SK-MEL-5 (cell line): ENCODE measurements around the gene NCDN. TPM values are rescaled to one million over a fixed set of nuclear protein-coding genes. Genes with fewer than 3 reads are reported as not detected.
"Not testable (repeated sequence)": the region's sequence is repeated elsewhere in the genome, so short reads cannot be mapped to it uniquely, and the experiment has no call there.

Experiments used
- DNase-seq: peaks from one replicate; pipeline ENCODE4 v3.0.0-alpha.2; 2016; ENCODE audit warnings: low read depth, low spot score
- in situ Hi-C: cut with HindIII; loops from 2 replicates; pipeline ENCODE4 v1.10.0; 2016; ENCODE audit warnings: low sequenced_read_pairs, high pct_unique_total_duplicates, low pct_unique_long_range_greater_than_20kb
- total RNA-seq: library from RNA; depleted of rRNA; stranded (reverse); fragments of >200 nt; shearing (Covaris generic); gene quantifications from 2 replicates; pipeline ENCODE4 v1.2.3, GENCODE V29; 2014

The NCDN gene
- total RNA-seq, 1 experiment from 2014 or later: 13.4 TPM

DNA sequence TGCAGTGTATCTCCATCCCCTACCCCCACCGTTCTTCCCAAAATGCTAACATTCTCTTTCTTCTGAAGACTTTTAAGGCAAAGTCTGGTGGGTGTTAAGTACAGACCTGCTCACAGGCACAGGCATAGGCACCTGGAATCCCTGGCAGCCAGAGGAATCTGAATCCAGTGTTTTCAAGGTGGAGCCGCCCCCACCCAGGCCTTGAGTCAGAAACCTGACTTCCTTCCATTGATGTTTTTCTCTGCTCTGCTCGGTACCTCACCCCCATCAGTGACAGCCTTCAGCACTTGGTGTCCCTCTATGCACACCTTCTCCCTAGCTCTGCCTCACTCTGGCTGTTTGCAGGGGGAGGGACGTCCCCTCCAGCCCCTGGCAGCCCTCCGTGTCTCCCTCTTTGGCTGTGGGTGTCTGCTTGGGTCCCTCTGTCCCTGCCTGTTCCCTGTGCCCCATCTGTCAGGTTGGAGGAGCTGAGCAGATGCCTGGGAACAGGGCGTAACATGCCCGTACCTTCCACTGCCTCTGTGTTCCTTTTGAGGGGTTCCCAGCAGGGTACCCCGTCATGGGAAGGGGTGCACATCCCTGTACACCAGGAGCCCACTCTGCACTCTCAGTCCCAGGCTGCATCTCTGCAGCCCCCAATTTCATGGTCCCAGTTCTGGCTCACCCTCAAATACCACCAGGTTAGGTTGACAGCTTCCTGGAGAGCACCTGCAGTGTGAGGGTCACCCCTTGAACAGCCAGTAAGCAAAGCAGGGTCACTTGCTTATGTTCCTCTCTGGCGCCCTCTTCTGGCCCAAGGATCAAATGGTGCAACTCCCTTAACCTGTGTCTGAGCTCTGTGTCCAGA lies 6.7 kb downstream of the NCDN start:
- in situ Hi-C loops: no loop called here
- peak; percentile 79 for DNase-seq

DNA sequence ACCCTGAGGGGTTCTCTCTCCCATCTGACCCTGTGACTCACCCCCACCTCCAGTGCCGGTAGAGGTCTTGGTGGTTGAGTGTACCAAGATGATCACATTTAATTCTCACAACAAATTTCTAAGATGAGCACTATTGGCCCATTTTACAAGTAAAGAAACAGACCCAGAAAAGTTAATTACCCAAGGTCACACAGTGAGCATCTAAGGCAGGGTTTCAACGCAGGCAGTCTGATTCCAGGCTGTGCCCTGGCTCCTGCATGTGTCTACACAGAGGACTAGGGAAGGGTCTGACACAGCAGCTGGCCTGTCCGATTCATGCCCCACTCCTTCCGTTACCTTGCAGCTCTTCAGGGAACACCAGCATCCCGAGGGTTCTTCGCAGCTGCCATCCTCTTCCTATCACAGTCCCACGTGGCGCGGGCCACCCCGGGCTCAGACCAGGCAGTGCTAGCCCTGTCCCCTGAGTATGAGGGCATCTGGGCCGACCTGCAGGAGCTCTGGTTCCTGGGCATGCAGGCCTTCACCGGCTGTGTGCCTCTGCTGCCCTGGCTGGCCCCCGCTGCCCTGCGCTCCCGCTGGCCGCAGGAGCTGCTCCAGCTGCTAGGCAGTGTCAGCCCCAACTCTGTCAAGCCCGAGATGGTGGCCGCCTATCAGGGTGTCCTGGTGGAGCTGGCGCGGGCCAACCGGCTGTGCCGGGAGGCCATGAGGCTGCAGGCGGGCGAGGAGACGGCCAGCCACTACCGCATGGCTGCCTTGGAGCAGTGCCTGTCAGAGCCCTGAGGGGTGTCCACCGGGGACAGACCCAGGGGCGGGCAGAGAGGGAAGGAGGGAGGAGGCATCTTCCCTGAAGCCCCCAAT lies 7.5 kb downstream of the NCDN start:
- DNase-seq: no peak

DNA sequence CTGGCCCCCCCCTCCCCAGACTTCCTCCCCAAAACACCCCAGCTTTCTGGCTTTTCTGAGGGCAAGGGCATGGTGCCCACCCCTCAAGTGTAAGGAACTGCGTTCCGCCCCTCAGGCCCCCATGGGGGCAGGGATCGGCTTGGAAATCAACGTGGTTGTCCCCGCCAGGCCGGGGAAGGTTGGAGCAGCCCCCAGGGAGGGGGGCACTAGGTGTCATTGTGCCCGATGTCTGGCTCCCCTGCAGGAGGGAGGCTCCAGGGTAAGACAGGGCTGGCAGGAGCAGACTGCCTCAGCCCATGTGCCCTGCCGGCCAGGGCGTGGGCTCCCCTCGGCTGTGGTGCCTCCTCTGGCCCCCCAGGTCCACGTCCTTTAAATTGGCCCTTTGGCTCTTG lies 8.1 kb downstream of the NCDN start:
- in situ Hi-C loops: no loop called here
- DNase-seq: no peak

More for the DNA sequence above, 7.5 kb downstream of the NCDN start:
- in situ Hi-C loops: no loop called here

DNA sequence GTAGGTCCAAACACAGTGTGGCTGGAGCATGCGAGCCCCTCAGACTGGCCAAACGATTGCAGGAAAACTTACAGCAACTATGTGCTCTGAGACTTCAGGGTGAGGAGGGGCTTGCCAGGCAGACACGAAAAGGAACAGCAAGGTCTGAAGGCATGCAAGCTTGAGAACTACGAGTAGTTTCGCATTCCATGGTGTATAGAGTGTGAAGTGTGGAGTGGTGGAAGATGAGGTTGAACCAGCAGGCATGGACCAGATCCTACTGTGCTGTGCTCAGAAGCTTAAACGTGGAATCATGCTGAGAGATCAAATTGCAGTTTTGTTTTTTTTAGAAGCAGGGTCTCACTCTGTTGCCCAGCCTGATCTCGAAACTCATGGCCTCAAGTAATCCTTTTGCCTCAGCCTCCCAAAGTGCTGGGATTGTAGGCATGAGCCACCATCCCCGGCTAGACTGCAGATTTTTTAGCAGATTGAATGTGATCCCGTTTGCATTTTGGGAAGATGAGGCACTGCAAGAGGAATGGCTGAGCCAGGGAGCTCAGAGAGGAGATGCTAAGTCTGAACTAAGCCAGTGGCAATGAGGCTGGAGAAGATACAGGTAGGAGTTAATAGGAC lies 10.5 kb downstream of the NCDN start:
- in situ Hi-C loops: no loop called here
- no peak for DNase-seq

DNA sequence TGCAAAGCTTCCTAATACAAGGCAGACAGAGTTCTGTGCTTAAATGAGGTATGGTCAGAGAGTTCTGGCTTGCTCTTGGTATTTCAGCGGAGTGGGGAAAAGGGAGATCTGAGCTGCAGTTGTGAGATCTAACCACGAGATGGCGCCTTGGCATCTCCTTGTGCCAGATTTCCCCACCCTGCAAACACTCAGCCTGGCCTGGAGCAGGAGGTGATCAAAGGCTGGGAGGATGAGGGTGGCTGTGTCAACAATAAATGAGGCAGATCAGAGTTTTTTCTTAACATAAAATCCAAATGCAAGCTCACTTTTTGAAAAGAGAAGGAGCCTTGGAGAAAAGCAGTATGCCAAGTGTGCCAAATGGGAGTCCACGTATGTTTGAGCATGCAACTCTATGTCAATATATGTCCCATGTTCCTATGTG lies 11.4 kb downstream of the NCDN start:
- in situ Hi-C loops: no loop called here
- DNase-seq: peak; percentile 75

DNA sequence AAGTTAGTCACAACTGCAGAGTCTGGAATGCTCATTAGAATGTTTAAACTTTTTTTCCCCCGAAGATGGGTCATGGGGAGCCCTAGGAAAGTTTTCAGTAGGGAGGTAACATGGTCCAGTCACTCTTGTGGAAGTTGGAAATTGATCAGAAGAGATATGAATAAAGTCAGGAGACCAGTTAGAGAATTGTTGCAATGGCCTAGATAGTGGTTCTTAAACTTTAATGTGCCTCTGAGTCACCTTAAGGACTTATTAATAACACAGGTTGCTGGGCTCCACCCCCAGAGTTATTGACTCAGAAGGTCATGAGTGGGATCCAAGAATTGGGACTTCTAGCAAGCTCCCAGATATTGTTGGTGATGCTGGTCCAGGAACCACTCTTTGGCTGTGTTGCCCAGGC lies 12.3 kb downstream of the NCDN start:
- DNase-seq: no peak

DNA sequence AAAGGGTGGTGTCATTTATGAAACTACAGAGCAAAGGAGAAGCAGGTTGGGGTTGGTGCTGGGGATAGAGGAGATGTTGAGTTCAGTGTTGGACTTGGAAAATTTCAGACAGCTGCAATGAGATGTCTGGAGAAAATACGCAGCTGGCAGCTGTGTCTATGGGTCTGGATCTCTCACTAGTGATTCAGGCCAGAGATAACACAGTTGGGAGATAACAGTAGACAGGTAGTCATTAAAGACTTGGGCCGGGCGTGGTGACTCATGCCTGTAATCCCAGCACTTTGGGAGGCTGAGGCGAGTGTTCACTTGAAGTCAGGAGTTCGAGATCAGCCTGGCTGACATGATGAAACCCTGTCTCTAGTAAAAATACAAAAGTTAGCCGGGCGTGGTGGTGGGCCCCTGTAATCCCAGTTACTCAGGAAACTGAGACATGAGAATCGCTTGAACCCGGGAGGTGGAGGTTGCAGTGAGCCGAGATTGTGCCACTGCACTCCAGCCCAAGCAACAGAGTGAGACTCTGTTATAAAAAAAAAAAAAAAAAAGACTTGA lies 13.1 kb downstream of the NCDN start:
- no peak for DNase-seq
- in situ Hi-C loops: no loop called here

More for the DNA sequence above, 12.3 kb downstream of the NCDN start:
- in situ Hi-C loops: no loop called here

DNA sequence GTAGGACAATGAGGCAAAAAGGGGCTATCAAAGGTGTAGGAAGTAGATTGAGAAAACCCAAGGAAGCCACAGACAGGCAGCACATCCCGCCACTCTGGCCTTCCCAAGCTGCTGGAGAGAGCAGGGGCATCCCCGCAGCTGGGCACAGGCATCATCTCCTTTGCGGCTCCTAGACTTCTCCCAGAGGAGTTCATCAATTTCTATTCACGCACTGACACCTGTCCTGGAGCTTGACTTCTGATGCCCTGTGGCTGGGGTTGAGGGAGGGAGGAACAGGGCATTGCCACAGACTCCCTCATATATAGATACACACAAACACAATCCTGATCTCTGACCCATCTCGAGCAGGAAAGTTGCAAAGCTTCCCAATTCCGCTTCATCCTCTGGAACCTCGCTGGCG lies 13.7 kb downstream of the NCDN start:
- no peak for DNase-seq
- in situ Hi-C loops: no loop called here

DNA sequence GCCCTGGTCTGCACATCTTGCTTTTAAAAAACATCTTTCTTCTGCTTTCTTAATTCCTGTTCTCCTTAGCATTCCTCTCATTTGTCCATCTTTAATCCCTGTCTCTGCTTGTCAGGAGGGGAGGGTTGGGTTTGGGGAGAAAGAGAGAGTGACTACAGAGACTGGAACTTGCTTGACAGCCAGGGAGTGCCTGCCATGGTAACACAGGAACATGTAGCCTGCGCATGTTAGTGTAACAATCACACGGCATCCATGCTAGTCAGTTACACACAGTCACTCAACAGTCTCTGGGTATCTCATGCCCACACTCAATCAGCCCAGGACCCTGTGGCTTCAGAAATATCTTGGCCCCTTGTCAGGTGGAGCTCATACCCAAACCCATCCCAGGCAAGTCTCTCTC lies 14.7 kb downstream of the NCDN start:
- in situ Hi-C loops: no loop called here

DNA sequence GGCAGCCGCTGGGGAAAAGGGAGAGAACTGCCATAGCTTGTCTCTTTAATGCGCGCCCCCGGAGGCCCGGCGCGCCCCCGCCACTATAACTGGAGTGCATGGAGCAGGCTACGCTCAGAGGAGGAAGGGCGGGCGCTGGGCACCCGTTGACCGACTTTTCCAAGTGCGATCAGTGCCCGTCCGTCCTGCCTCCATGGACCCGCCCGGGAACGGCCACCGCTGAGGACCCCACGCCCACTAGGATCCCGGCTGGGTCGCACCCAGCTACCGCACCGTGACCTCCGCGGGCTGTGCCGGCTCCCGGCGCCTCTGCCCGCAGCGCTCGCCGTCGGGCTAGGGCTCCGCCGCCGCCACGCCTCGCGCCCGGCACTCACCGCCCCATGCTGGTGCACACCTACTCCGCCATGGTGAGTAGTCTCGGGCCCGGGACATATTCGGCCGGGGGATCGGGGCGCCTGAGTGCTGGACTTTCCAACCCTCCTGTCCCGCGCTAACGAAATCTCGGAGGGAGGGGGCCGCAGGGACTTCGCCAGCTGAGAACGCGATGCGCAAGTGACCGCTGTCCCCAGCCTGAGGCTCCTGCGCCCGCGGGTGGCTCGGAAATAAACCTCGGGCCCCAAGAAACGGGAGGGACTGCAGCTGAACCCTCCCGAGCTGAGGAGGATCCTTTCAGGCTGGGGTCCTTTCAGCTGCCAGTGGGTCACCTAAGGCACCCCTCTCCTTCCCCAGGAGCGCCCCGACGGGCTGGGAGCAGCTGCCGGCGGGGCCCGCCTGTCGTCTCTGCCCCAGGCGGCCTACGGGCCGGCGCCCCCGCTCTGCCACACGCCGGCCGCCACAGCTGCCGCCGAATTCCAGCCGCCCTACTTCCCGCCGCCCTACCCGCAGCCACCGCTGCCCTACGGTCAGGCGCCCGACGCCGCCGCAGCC lies 15.9 kb downstream of the NCDN start, which contains the start of gene TFAP2E:
Gene TFAP2E (plus strand): TSS at position 117 of the 927 bp plus-strand sequence. CDS start 264 bp downstream, at position 381.
- in situ Hi-C loops: no loop called here
- peak; percentile 60 for DNase-seq

More for the DNA sequence above, 14.7 kb downstream of the NCDN start:
- no peak for DNase-seq

DNA sequence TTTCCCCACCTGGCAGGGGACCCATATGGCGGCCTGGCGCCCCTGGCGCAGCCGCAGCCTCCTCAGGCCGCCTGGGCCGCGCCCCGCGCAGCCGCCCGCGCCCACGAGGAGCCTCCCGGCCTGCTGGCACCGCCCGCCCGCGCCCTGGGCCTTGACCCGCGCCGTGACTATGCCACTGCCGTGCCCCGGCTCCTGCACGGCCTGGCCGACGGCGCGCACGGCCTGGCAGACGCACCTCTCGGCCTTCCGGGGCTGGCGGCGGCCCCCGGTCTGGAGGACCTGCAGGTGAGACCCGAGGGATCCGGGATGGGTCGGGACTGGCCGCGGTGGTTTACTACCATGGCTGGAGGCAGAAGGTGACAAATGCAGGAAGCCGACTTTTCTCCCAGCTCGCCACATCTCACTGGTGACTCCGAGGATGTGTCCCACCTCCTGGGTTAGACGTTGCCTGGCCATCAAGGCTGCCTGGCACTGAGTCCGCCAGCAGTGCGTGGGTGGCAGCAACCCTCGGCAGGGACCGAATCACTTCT lies 16.6 kb downstream of the NCDN start:
- in situ Hi-C loops: no loop called here
- no peak for DNase-seq

DNA sequence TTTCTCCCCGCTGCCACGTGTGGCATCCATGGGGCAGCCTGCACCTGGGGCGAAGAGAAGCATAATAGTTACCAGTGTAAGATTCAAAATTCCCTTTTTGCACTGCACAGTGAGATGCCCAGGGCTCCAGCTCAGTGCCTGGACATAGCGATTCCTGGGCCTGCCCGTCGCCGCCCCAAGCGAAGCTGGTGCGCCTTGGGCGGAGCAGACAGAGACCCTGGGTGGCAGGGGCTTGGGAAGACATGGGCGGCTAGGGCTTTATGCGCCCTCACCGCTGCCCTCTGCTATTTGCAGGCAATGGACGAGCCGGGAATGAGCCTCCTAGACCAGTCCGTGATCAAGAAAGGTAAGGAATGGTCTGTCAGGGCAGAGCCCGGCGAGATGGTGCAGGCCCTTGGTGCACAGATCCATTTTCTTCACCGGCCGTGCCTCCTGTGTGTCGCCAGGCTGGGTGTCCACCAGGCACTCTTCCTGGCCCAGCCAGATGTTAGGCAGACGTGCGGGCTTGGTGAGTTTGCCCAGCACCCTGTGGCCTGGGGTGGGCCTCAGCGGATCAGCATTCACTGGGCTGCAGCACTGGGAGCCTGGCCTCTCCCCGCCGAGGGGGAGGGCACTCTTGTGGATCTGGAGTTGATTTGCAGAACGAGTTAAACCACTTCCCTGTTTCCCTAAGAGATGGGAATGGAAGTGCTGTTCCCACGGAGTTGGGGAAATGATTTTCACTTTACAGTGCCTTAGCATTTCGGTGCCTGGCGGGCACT lies 17.2 kb downstream of the NCDN start:
- no peak for DNase-seq
- in situ Hi-C loops: no loop called here

DNA sequence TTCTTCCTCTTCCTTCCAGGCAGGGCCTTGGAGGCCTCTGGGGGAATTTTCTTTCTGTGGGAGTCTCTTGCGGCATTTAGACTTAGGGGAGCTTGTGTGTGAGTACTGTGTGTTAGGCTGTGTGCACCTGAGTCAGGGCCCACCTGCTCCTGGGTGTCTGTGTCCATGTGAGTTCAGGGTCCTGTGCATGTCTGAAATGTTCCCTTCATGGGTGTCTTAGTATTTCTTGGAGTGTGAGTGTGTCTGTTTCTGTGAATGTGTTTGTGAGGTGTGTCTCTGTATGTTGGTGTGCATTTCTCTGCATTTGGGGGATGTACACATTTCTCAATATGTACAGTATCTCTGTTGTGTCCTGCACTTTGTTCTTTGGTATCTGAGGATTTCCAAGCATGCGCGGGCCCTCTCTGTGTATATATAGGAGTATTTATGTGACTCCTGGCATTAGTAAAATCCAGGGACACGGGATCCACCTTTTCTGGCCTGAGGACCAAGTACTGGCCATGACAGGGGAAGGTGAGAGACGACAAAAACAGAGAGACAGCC lies 17.9 kb downstream of the NCDN start:
- in situ Hi-C loops: no loop called here
- DNase-seq: no peak

DNA sequence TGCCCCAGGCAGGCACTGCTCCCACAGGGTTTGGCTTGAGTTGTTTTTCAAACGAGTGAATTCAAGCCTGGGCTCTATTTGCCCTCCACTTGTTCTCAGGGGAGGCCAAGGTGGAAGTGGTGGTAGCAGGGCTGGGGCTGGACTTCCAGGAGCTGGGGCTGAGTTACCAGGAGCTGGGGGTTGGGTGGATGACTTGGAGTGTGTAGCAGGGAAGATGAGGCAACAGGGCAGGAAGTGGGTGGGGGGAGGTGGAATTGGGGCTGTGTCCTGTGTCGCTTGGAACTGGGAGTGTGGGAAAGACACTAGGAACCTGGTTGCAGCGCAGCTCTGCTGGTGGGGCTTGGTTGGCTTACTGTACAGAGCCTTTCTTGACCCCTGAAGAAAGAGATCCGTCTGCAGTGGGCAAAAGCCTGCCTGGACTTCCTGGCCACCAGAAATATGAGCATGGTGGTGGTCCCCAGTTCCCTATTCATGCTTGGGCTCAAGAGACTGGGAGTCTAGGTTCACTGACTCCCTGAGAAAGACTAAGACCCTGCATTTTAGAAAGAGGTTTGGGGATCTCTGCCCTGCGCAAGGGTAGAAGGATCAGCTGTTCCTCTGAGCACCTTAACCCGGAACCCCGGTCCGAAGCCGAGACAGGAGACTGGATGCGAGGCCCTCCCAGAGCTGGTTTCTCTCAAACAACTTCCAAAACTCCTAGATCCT lies 18.6 kb downstream of the NCDN start:
- DNase-seq: no peak
- in situ Hi-C loops: no loop called here

DNA sequence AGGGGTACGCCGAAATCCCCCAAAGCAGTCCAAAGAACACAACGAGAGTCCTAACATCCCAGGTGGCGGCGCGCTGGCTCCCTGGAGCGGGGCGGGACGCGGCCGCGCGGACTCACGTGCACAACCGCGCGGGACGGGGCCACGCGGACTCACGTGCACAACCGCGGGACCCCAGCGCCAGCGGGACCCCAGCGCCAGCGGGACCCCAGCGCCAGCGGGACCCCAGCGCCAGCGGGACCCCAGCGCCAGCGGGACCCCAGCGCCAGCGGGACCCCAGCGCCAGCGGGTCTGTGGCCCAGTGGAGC lies 19.1 kb downstream of the NCDN start:
- in situ Hi-C loops, DNase-seq: not testable (repeated sequence)
